GM12864 (cell line): ENCODE results near the gene SLC46A3.

Experiments
- DNase-seq: peaks from one replicate; pipeline ENCODE4 v3.0.0-alpha.2; 2011; ENCODE audit warnings: low read depth
- H3K4me3 ChIP-seq: 2 replicates; pipeline ENCODE4 v1.5.1; 2011; ENCODE audit warnings: mild to moderate bottlenecking, low read depth, low read length, control low read depth
- TF ChIP-seq, protein P1 (sequence below): IDR thresholded peaks from 2 replicates; pipeline ENCODE4 v1.5.1; 2011; ENCODE audit warnings: low read depth, mild to moderate bottlenecking, moderate library complexity, low read length, control low read depth, inconsistent platforms; ENCODE audit errors: missing control alignments

Gene SLC46A3

DNA sequence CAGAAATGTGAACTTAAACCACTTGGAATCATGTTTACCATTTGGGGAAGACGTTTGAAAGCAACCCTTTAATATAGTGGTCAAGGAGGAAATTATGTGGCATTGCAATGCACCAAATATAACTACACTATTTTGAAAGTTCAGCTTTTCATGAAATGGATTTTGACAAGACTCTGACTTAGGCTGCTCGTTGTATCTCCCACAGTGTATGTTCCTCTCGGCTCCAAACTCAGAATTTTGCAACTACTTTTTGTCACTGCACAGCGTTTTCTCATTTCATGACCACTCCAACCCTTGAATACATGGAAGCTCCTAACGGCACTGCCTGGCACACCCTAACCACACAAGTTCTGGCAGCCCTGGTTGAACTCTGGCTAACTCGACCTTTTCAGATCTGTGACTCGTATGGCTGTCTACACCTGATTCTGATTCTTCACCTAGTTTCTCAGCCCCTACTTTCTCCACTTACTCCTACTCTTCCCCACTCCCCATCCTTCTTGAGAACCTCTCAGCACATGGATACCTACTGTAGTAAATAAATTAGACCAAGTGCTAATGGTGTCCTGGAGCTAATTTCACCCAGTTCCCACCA, 66.9 kb downstream of the SLC46A3 start:
- TF ChIP-seq, protein P1, sequence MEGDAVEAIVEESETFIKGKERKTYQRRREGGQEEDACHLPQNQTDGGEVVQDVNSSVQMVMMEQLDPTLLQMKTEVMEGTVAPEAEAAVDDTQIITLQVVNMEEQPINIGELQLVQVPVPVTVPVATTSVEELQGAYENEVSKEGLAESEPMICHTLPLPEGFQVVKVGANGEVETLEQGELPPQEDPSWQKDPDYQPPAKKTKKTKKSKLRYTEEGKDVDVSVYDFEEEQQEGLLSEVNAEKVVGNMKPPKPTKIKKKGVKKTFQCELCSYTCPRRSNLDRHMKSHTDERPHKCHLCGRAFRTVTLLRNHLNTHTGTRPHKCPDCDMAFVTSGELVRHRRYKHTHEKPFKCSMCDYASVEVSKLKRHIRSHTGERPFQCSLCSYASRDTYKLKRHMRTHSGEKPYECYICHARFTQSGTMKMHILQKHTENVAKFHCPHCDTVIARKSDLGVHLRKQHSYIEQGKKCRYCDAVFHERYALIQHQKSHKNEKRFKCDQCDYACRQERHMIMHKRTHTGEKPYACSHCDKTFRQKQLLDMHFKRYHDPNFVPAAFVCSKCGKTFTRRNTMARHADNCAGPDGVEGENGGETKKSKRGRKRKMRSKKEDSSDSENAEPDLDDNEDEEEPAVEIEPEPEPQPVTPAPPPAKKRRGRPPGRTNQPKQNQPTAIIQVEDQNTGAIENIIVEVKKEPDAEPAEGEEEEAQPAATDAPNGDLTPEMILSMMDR = no peak
- H3K4me3 ChIP-seq = no peak overlapping the region
- no peak for DNase-seq

DNA sequence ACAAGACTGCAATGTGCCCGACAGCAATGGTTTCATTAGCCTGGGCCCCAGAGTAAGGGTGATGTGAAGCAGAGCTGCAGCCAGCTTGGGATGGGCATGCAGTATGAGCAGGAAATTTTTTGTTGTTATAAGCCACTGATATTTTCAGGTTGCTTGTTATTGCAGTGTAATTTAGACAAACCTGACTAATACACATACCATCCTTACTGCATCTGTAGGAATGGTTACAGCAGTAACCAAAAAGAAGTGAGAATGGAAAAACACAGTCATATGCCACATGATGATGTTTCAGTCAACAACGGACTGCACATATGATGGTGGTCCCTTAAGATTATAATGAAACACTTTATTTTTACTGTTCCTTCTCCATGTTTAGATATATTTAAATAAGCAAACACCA, 68.5 kb downstream of the SLC46A3 start:
- DNase-seq = no peak
- H3K4me3 ChIP-seq = no peak overlapping the region
- TF ChIP-seq, protein P1 = no peak
